ENCODE data around the gene TMEM218. TPM values are rescaled to one million over a fixed set of nuclear protein-coding genes. Genes with fewer than 3 reads are reported as not detected.

Gene TMEM218
- total and polyA plus RNA-seq, 2 of the 8 experiments (the other 6 are each of a cell fraction or from before 2014, with no cell fraction given), result 17.0 to 33.5 TPM

DNA sequence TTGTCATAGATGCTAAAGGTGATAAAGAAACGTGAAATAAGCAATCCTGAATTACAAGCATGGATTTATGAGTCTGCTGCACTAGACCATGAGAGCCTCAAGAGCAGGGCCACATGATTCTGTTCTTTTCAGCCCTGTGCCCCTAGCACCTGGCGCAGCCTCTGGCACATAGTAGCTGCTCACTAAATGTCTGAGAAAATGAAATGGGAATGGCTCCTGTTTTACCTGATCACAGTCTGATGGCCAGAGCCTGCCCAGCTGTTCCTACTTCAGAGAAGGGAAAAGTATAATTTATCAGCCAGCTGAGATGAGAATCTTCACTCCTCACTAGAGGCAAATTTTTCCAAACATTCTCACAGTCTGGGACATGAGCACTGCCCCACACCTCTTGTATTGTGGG is 42.4 kb upstream of the TMEM218 start:
- FAIRE-seq (no peak), DNase-seq (ENCODE audit: low read depth in 1 of 2, low spot score in 2 of 2) (no peak)
- CTCF ChIA-PET (ENCODE audit: partially characterized antibody), result interaction anchor here (1.0 to 3.5 kb wide), 5 partner anchors 8 to 275 kb away, joined by 3 to 34 read pairs (median 3); no protein-coding TSS in a partner anchor
- TF ChIP-seq KDM1A (IDR thresholded peaks at IDR 0.05; ENCODE audit: borderline replicate concordance, low read length), result no peak
- TF ChIP-seq BCL11A (IDR thresholded peaks at IDR 0.05; ENCODE audit: low read depth in 2 of 2, low read length in 2 of 2), result no peak
- no peak for TF ChIP-seq CHD1 (IDR thresholded peaks at IDR 0.05; ENCODE audit: low read depth, low read length)
- no peak for TF ChIP-seq TBP (IDR thresholded peaks at IDR 0.05; ENCODE audit: low read depth, low read length)
- TF ChIP-seq GTF2F1 (IDR thresholded peaks at IDR 0.05; ENCODE audit: borderline replicate concordance, low read depth, low read length), result no peak
- no peak for TF ChIP-seq SP2 (IDR thresholded peaks at IDR 0.05; ENCODE audit: low read length)
- TF ChIP-seq, protein P1, sequence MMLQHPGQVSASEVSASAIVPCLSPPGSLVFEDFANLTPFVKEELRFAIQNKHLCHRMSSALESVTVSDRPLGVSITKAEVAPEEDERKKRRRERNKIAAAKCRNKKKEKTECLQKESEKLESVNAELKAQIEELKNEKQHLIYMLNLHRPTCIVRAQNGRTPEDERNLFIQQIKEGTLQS (IDR thresholded peaks at IDR 0.05; ENCODE audit: insufficient read depth, low read depth, low read length), result no peak
- no peak for TF ChIP-seq CBX5 (IDR thresholded peaks at IDR 0.05; ENCODE audit: low read depth, low read length)
- TF ChIP-seq SIN3A (conservative IDR thresholded peaks at IDR 0.05 in 1 of 2, IDR thresholded peaks at IDR 0.05 in 1 of 2; ENCODE audit: low read depth in 1 of 2, low read length in 2 of 2), result no peak
- TF ChIP-seq POLR2A (IDR thresholded peaks at IDR 0.05; ENCODE audit: control extremely low read depth in 1 of 2, low read depth in 2 of 2, low read length in 2 of 2), result no peak
- no peak for TF ChIP-seq TAF1 (IDR thresholded peaks at IDR 0.05; ENCODE audit: low read depth, low read length)
- TF ChIP-seq TEAD4 (IDR thresholded peaks at IDR 0.05; ENCODE audit: low read depth, low read length), result no peak
- TF ChIP-seq GABPA (IDR thresholded peaks at IDR 0.05; ENCODE audit: borderline replicate concordance, insufficient read depth, low read length), result no peak
- TF ChIP-seq EGR1 (IDR thresholded peaks at IDR 0.05; ENCODE audit: borderline replicate concordance, low read depth, low read length), result no peak
- no peak for TF ChIP-seq YY1 (IDR thresholded peaks at IDR 0.05; ENCODE audit: low read depth, low read length)
- no peak for TF ChIP-seq CREB1 (IDR thresholded peaks at IDR 0.05)

More for the DNA sequence above, 42.4 kb upstream of the TMEM218 start:
- H2BK12ac ChIP-seq (ENCODE audit: low read depth, low read length), result no peak overlapping the region
- H2BK120ac ChIP-seq (replicated peaks; ENCODE audit: low read depth, low read length), result no peak overlapping the region
- H3K79me2 ChIP-seq (ENCODE audit: control insufficient read depth in 1 of 2, insufficient read depth in 2 of 2, low read length in 2 of 2), result no peaks in the 10 kb centered on the region; a peak in 1 of 4 replicates
- H2BK5ac ChIP-seq (ENCODE audit: low read depth, low read length), result no peak overlapping the region
- H3K23me2 ChIP-seq (ENCODE audit: low read depth, low read length), result peaks cover 2% of the 10 kb centered on the region; the same call in 1 of the 2 replicates
- no peaks in the 10 kb centered on the region; a peak in 1 of 7 replicates for H3K27me3 ChIP-seq (replicated peaks in 1 of 4; ENCODE audit: control insufficient read depth in 3 of 4, extremely low read depth in 1 of 4, insufficient read depth in 3 of 4, low read length in 3 of 4)
- no peak overlapping the region for H3K18ac ChIP-seq (ENCODE audit: extremely low read depth, low read length)
- no peak overlapping the region for H3K4me2 ChIP-seq (ENCODE audit: insufficient read depth in 1 of 2, low read depth in 2 of 2, low read length in 2 of 2)
- no peak overlapping the region for H3K9ac ChIP-seq (replicated peaks in 1 of 4; ENCODE audit: extremely low read depth in 1 of 4, low read depth in 3 of 4, low read length in 3 of 4)
- H2BK20ac ChIP-seq (ENCODE audit: low read length), result no peak overlapping the region
- no peak overlapping the region for H2AFZ ChIP-seq (ENCODE audit: low read length)
- 68% methylated on average over 2 of the region's 2 CpGs; no CpG with 5 or more reads in 1 of the 2 experiments for WGBS, 2 experiments (ENCODE audit: extremely low coverage in 1 of 2, insufficient coverage in 1 of 2, insufficient read length in 1 of 2, insufficient replicate concordance in 2 of 2, low coverage in 1 of 2, low lambda C conversion rate in 2 of 2, missing lambda C conversion rate in 1 of 2)
- no peak overlapping the region for H3K27ac ChIP-seq (ENCODE audit: low read depth, low read length)
- H4K5ac ChIP-seq (ENCODE audit: insufficient read length, low read depth, low read length), result no peak overlapping the region
- no peak overlapping the region for H4K8ac ChIP-seq (ENCODE audit: extremely low read depth, insufficient read depth, low read length)
- no peak overlapping the region for H2BK15ac ChIP-seq (ENCODE audit: low read length)
- no peaks in the 10 kb centered on the region for H4K20me1 ChIP-seq (replicated peaks in 1 of 2; ENCODE audit: control insufficient read depth in 1 of 2, insufficient read depth in 2 of 2, low read length in 2 of 2)
- no peak overlapping the region for H4K91ac ChIP-seq (replicated peaks; ENCODE audit: insufficient read length, low read length)
- no peaks in the 10 kb centered on the region for H3K79me1 ChIP-seq (ENCODE audit: low read depth, low read length)
- H3K4me3 ChIP-seq (ENCODE audit: extremely low read depth in 1 of 4, insufficient read depth in 2 of 4, low read depth in 3 of 4, low read length in 4 of 4), result no peak overlapping the region
- no peak overlapping the region for H3K56ac ChIP-seq (replicated peaks; ENCODE audit: insufficient read length, low read depth, low read length)
- peaks cover 0 to 6% of the 10 kb centered on the region in 2 experiments; a peak in 1 of 4 replicates for H3K9me3 ChIP-seq (ENCODE audit: insufficient read depth in 2 of 2, low read depth in 1 of 2, low read length in 1 of 2)
- no peak overlapping the region for H2AK5ac ChIP-seq (ENCODE audit: low read depth, low read length)
- H3K4me1 ChIP-seq (replicated peaks in 1 of 4; ENCODE audit: control insufficient read depth in 3 of 4, insufficient read depth in 4 of 4, low read length in 3 of 4), result no peaks in the 10 kb centered on the region
- POLR2A ChIA-PET (ENCODE audit: partially characterized antibody), result no interaction called here
- H3K14ac ChIP-seq (ENCODE audit: insufficient read length), result no peak overlapping the region
- no peak overlapping the region for H3K4ac ChIP-seq (replicated peaks; ENCODE audit: insufficient read length, low read depth, low read length)
- H3K23ac ChIP-seq (ENCODE audit: insufficient read length), result no peak overlapping the region
- no peaks in the 10 kb centered on the region; a peak in 1 of 8 replicates for H3K36me3 ChIP-seq (ENCODE audit: control insufficient read depth in 2 of 4, insufficient read depth in 4 of 4, low read length in 3 of 4)
